Glutamatergic neuron (in vitro differentiated cells): ENCODE data around the gene PSMB2. TPM values are rescaled to one million over a fixed set of nuclear protein-coding genes. Genes with fewer than 3 reads are reported as not detected.
A peak's percentile ranks its signal among the peaks of the same experiment; 100 is the strongest.

Source experiments
- DNase-seq: peaks from one replicate; pipeline ENCODE4 v3.0.0; 2022
- H3K27ac Mint-ChIP-seq: one replicate; pipeline ENCODE4 v1.8.0; 2020; ENCODE audit warnings: mild to moderate bottlenecking, mixed read lengths, inconsistent platforms; ENCODE audit not compliant: unreplicated experiment
- H3K27me3 Mint-ChIP-seq: one replicate; pipeline ENCODE4 v1.8.0; 2020; ENCODE audit warnings: mild to moderate bottlenecking, moderate library complexity, mixed read lengths, inconsistent platforms; ENCODE audit not compliant: unreplicated experiment
- H3K36me3 Mint-ChIP-seq: one replicate; pipeline ENCODE4 v1.8.0; 2020; ENCODE audit warnings: mild to moderate bottlenecking, mixed read lengths, inconsistent platforms; ENCODE audit not compliant: unreplicated experiment
- H3K4me1 Mint-ChIP-seq: one replicate; pipeline ENCODE4 v1.8.0; 2020; ENCODE audit warnings: mild to moderate bottlenecking, low read depth, mixed read lengths, inconsistent platforms; ENCODE audit not compliant: unreplicated experiment
- H3K4me3 Mint-ChIP-seq: one replicate; pipeline ENCODE4 v1.8.0; 2020; ENCODE audit warnings: mild to moderate bottlenecking, mixed read lengths, inconsistent platforms; ENCODE audit not compliant: unreplicated experiment
- H3K9me3 Mint-ChIP-seq: one replicate; pipeline ENCODE4 v1.8.0; 2020; ENCODE audit warnings: mild to moderate bottlenecking, moderate library complexity, mixed read lengths, inconsistent platforms; ENCODE audit not compliant: unreplicated experiment
- total RNA-seq: library from RNA; stranded (reverse); fragmentation: NEBNext Ultra II Directional; extraction: Animal tissue kit (Norgen Biotek cat#: 25700); gene quantifications from one replicate; pipeline ENCODE4 v1.2.1, GENCODE V29; 2021; ENCODE audit not compliant: unreplicated experiment
- TF ChIP-seq, protein P1 (sequence below): fragments of 200-600 bp; sonication (generic); IDR thresholded peaks from one replicate; pipeline ENCODE4 v1.5.0; 2021; ENCODE audit not compliant: partially characterized antibody, unreplicated experiment

The PSMB2 gene
- total RNA-seq, 1 donor from 2014 or later, result 85.8 TPM

GRCh38 chr1:35557611-35558373 is 83.5 kb downstream of the PSMB2 start, which contains the start of gene NCDN:
Gene NCDN, plus strand, starts transcription at chr1:35557799. Its CDS starts 392 bp downstream, at chr1:35558191.
- H3K27me3 Mint-ChIP-seq, result peaks cover 25% of the 10 kb centered on the region
- peak; percentile 98 for DNase-seq
- peak within 1 kb of the TSS; percentile 99 for H3K4me3 Mint-ChIP-seq
- H3K9me3 Mint-ChIP-seq, result peaks cover 18% of the 10 kb centered on the region
- peaks cover 47% of the 10 kb centered on the region for H3K4me1 Mint-ChIP-seq
- H3K36me3 Mint-ChIP-seq, result no peaks in the 10 kb centered on the region
- H3K27ac Mint-ChIP-seq, result peak within 1 kb of the TSS; percentile 98
- TF ChIP-seq, protein P1, sequence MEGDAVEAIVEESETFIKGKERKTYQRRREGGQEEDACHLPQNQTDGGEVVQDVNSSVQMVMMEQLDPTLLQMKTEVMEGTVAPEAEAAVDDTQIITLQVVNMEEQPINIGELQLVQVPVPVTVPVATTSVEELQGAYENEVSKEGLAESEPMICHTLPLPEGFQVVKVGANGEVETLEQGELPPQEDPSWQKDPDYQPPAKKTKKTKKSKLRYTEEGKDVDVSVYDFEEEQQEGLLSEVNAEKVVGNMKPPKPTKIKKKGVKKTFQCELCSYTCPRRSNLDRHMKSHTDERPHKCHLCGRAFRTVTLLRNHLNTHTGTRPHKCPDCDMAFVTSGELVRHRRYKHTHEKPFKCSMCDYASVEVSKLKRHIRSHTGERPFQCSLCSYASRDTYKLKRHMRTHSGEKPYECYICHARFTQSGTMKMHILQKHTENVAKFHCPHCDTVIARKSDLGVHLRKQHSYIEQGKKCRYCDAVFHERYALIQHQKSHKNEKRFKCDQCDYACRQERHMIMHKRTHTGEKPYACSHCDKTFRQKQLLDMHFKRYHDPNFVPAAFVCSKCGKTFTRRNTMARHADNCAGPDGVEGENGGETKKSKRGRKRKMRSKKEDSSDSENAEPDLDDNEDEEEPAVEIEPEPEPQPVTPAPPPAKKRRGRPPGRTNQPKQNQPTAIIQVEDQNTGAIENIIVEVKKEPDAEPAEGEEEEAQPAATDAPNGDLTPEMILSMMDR, result no peak

DNA sequence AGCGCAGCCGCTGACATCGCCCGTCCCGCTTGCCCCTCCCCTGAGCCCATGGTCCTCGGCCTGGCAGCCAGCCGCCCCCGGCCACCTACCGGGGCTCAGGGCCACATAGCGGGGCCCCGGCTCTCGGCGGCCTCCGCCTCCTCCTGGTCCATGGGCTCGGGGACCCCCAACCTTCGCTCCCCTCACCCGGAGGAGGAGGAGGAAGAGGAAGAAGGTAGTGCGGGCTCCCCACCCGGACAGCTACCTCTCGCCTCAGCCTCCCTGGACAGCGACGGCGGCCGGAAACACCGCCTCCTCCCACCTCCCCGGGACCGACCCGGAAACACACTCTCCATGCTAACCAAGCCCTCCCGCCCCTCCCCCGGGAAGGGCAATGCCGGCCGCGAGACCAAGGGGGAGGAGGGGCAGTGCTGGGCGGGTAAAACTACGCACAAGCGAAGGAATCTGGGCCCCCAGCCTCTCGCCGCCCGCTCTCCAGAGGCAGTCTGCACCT is 84.2 kb downstream of the PSMB2 start, which contains the start of gene KIAA0319L:
KIAA0319L (minus strand) TSS at position 286 of the 493 bp plus-strand sequence. CDS start 2,912 bp downstream, outside the sequence.
- peaks cover 44% of the 10 kb centered on the region for H3K4me1 Mint-ChIP-seq
- TF ChIP-seq, protein P1, result no peak
- peak; percentile 87 for DNase-seq
- H3K27me3 Mint-ChIP-seq, result peaks cover 22% of the 10 kb centered on the region
- no peaks in the 10 kb centered on the region for H3K36me3 Mint-ChIP-seq
- H3K4me3 Mint-ChIP-seq, result peak within 1 kb of the TSS; percentile 99
- H3K27ac Mint-ChIP-seq, result peak within 1 kb of the TSS; percentile 98
- peaks cover 18% of the 10 kb centered on the region for H3K9me3 Mint-ChIP-seq

DNA sequence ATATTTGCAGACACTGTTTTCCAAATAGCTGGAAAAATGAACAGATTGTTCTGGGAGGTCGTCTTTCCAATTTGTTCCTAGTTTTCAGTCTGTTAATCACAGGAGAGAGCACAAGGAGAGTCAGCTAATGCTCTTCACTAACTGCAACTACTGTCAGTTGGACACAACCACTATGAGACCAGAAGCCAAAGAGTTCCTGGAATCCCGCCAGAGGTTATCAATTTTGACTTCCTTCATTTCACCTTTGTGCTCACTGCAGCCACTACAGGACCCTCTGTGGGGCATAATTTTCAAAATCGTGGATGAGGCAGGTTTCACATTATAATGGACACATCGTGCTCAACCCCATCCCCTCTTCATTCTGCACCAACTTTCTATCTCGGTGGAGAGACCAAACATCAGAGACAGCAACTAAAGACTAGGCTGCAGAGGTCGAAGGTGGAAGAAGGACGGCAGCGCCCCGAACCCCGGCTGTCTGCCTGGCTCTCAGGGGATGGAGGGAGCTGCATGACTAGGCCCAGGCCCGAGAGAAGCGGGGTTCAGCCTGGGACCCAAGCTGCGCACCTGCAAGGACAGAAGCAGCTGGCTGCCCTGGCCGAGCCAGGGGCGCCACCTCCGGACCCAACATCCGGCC is 84.7 kb downstream of the PSMB2 start:
- TF ChIP-seq, protein P1, result no peak
- no peak for DNase-seq
- Mint-ChIP-seq H3K27ac (peak overlapping the region; percentile 92), H3K36me3 (no peaks in the 10 kb centered on the region), H3K4me3 (peak overlapping the region; percentile 96), H3K9me3 (peaks cover 16% of the 10 kb centered on the region), H3K4me1 (peaks cover 42% of the 10 kb centered on the region), H3K27me3 (peaks cover 20% of the 10 kb centered on the region)

- Mint-ChIP-seq H3K4me1 (peaks cover 34% of the 10 kb centered on the region), H3K27ac (peak overlapping the region; percentile 92), H3K27me3 (peaks cover 15% of the 10 kb centered on the region), H3K36me3 (no peaks in the 10 kb centered on the region), H3K4me3 (peak overlapping the region; percentile 96), H3K9me3 (peaks cover 9% of the 10 kb centered on the region)
- TF ChIP-seq, protein P1, result no peak
- no peak for DNase-seq
Observed at GRCh38 chr1:35555601-35556477, 85.5 kb downstream of the PSMB2 start.
